ENCODE data around the gene CAMK1D.

DNA sequence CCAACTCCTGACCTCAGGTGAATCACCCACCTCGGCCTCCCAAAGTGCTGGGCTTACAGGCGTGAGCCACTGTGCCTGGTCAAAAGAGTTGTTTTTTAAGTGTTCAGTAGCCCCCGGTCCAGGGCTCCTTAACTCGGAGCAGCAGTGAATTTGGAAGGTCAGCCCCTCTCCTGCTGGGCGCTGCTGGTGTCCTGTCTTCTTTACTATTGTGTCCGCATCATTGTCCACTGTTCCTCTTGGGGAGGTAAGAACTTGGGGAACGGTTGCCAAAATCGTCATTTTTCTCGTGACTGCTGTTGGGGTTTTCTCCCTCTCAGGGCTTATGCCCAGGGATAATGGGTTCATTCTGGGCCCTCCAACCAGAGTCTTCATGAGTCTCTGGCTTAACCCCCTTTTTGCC is 46.7 kb downstream of the CAMK1D start:
- TF ChIP-seq EZH2 (IDR thresholded peaks at IDR 0.05; ENCODE audit: borderline replicate concordance) (no peak), EZH2phosphoT487 (IDR thresholded peaks at IDR 0.05; ENCODE audit: low read depth, severe bottlenecking, unreplicated experiment) (no peak)
- TF ChIP-seq, protein P1, sequence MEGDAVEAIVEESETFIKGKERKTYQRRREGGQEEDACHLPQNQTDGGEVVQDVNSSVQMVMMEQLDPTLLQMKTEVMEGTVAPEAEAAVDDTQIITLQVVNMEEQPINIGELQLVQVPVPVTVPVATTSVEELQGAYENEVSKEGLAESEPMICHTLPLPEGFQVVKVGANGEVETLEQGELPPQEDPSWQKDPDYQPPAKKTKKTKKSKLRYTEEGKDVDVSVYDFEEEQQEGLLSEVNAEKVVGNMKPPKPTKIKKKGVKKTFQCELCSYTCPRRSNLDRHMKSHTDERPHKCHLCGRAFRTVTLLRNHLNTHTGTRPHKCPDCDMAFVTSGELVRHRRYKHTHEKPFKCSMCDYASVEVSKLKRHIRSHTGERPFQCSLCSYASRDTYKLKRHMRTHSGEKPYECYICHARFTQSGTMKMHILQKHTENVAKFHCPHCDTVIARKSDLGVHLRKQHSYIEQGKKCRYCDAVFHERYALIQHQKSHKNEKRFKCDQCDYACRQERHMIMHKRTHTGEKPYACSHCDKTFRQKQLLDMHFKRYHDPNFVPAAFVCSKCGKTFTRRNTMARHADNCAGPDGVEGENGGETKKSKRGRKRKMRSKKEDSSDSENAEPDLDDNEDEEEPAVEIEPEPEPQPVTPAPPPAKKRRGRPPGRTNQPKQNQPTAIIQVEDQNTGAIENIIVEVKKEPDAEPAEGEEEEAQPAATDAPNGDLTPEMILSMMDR (IDR thresholded peaks at IDR 0.05; ENCODE audit: poor library complexity) = no peak

All from hepatocyte (in vitro differentiated cells).